Measurements from ENCODE around the gene SNN.

SNN gene

GRCh38 chr16:11676799-11677198 is 8.5 kb downstream of the SNN start:
- H3F3A ChIP-seq (ENCODE audit: control insufficient read depth, insufficient read depth), result peaks cover 19% of the 10 kb centered on the region
- H3K9me3 ChIP-seq (ENCODE audit: control insufficient read depth, insufficient read depth, low read length), result no peaks in the 10 kb centered on the region
- H3K27ac ChIP-seq (ENCODE audit: low read depth, low read length), result peak overlapping the region; percentile 50
- H3K4me2 ChIP-seq (ENCODE audit: low read length), result peak overlapping the region; percentile 55
- no peaks in the 10 kb centered on the region for H3K9me2 ChIP-seq (replicated peaks; ENCODE audit: control insufficient read depth, low read length)
- H3K27me3 ChIP-seq (ENCODE audit: control insufficient read depth, low read length), result no peaks in the 10 kb centered on the region
- H4K20me1 ChIP-seq (ENCODE audit: control insufficient read depth, insufficient read depth, low read depth, low read length), result peaks cover 14% of the 10 kb centered on the region; the same call in 1 of the 2 replicates
- peaks cover 51% of the 10 kb centered on the region for H3K36me3 ChIP-seq (ENCODE audit: control insufficient read depth, low read length)
- TF ChIP-seq CTCF (IDR thresholded peaks at IDR 0.05; ENCODE audit: low read depth, low read length, poor library complexity, severe bottlenecking), result no peak
- no peak for TF ChIP-seq EZH2phosphoT487 (IDR thresholded peaks at IDR 0.05; ENCODE audit: borderline replicate concordance, low read length)
- peaks cover 36% of the 10 kb centered on the region for H3K79me2 ChIP-seq (ENCODE audit: control insufficient read depth, low read length)
- H3K4me3 ChIP-seq (ENCODE audit: low read length), result peak overlapping the region; percentile 23
- peaks cover 92% of the 10 kb centered on the region for H3K4me1 ChIP-seq (ENCODE audit: control insufficient read depth, low read length)

- no peaks in the 10 kb centered on the region for H3K9me3 ChIP-seq (ENCODE audit: control insufficient read depth, insufficient read depth, low read length)
- H3K79me2 ChIP-seq (ENCODE audit: control insufficient read depth, low read length), result peaks cover 32% of the 10 kb centered on the region
- peaks cover 52% of the 10 kb centered on the region for H3K36me3 ChIP-seq (ENCODE audit: control insufficient read depth, low read length)
- no peaks in the 10 kb centered on the region for H3K9me2 ChIP-seq (replicated peaks; ENCODE audit: control insufficient read depth, low read length)
- TF ChIP-seq CTCF (IDR thresholded peaks at IDR 0.05; ENCODE audit: low read depth, low read length, poor library complexity, severe bottlenecking) (no peak), EZH2phosphoT487 (IDR thresholded peaks at IDR 0.05; ENCODE audit: borderline replicate concordance, low read length) (no peak)
- H3K4me2 ChIP-seq (ENCODE audit: low read length), result peak overlapping the region; percentile 55
- peak overlapping the region; percentile 50 for H3K27ac ChIP-seq (ENCODE audit: low read depth, low read length)
- H4K20me1 ChIP-seq (ENCODE audit: control insufficient read depth, insufficient read depth, low read depth, low read length), result peaks cover 14% of the 10 kb centered on the region; the same call in 1 of the 2 replicates
- peaks cover 26% of the 10 kb centered on the region for H3F3A ChIP-seq (ENCODE audit: control insufficient read depth, insufficient read depth)
- peak overlapping the region; percentile 23 for H3K4me3 ChIP-seq (ENCODE audit: low read length)
- H3K4me1 ChIP-seq (ENCODE audit: control insufficient read depth, low read length), result peaks cover 92% of the 10 kb centered on the region
- H3K27me3 ChIP-seq (ENCODE audit: control insufficient read depth, low read length), result no peaks in the 10 kb centered on the region
These were observed 9.2 kb downstream of the SNN start for GRCh38 chr16:11677451-11677951.

GRCh38 chr16:11677959-11678881 is 10.0 kb downstream of the SNN start:
- TF ChIP-seq CTCF (IDR thresholded peaks at IDR 0.05; ENCODE audit: low read depth, low read length, poor library complexity, severe bottlenecking), result no peak
- no peak for TF ChIP-seq EZH2phosphoT487 (IDR thresholded peaks at IDR 0.05; ENCODE audit: borderline replicate concordance, low read length)
- peaks cover 59% of the 10 kb centered on the region for H3K36me3 ChIP-seq (ENCODE audit: control insufficient read depth, low read length)
- H4K20me1 ChIP-seq (ENCODE audit: control insufficient read depth, insufficient read depth, low read depth, low read length), result peaks cover 14% of the 10 kb centered on the region; the same call in 1 of the 2 replicates
- H3K27ac ChIP-seq (ENCODE audit: low read depth, low read length), result peak overlapping the region; percentile 50; the same call in 1 of the 2 replicates
- H3K27me3 ChIP-seq (ENCODE audit: control insufficient read depth, low read length), result no peaks in the 10 kb centered on the region
- H3F3A ChIP-seq (ENCODE audit: control insufficient read depth, insufficient read depth), result peaks cover 33% of the 10 kb centered on the region
- peak overlapping the region; percentile 55 for H3K4me2 ChIP-seq (ENCODE audit: low read length)
- 0 out of 2 replicates have a peak overlapping the region, but pooled peaks have one; percentile 6 for H3K4me3 ChIP-seq (ENCODE audit: low read length)
- no peaks in the 10 kb centered on the region for H3K9me2 ChIP-seq (replicated peaks; ENCODE audit: control insufficient read depth, low read length)
- H3K4me1 ChIP-seq (ENCODE audit: control insufficient read depth, low read length), result peaks cover 92% of the 10 kb centered on the region
- H3K79me2 ChIP-seq (ENCODE audit: control insufficient read depth, low read length), result peaks cover 30% of the 10 kb centered on the region
- no peaks in the 10 kb centered on the region for H3K9me3 ChIP-seq (ENCODE audit: control insufficient read depth, insufficient read depth, low read length)

All from DOHH2 (cell line).